Type B pancreatic cell (in vitro differentiated cells): ENCODE data around the gene ADPRHL1. TPM values are rescaled to one million over a fixed set of nuclear protein-coding genes. Genes with fewer than 3 reads are reported as not detected.
"Not testable (repeated sequence)": the region's sequence is repeated elsewhere in the genome, so short reads cannot be mapped to it uniquely, and the experiment has no call there.

Experiments used
- DNase-seq: peaks from one replicate; pipeline ENCODE4 v3.0.0; 2021; ENCODE audit warnings: mixed read lengths; ENCODE audit not compliant: unreplicated experiment; ENCODE audit errors: extremely low spot score
- H3K27ac Mint-ChIP-seq: 2 replicates; pipeline ENCODE4 v1.8.0; 2021; ENCODE audit warnings: mild to moderate bottlenecking, mixed read lengths
- H3K27me3 Mint-ChIP-seq: 2 replicates; pipeline ENCODE4 v1.8.0; 2021; ENCODE audit warnings: mixed read lengths
- H3K36me3 Mint-ChIP-seq: 2 replicates; pipeline ENCODE4 v1.8.0; 2021; ENCODE audit warnings: mixed read lengths
- H3K4me1 Mint-ChIP-seq: one replicate; pipeline ENCODE4 v1.8.0; 2021; ENCODE audit warnings: mixed read lengths; ENCODE audit not compliant: unreplicated experiment
- H3K4me3 Mint-ChIP-seq: 2 replicates; pipeline ENCODE4 v1.8.0; 2021; ENCODE audit warnings: mild to moderate bottlenecking, mixed read lengths
- H3K9me3 Mint-ChIP-seq: 2 replicates; pipeline ENCODE4 v1.8.0; 2021; ENCODE audit warnings: mixed read lengths
- total RNA-seq: library from RNA; stranded (reverse); gene quantifications from 2 replicates; pipeline ENCODE4 v1.2.1, GENCODE V29; 2021; ENCODE audit warnings: low replicate concordance
- TF ChIP-seq, protein P1 (sequence below): fragments of 200-600 bp; sonication (generic); conservative IDR thresholded peaks from 2 replicates; pipeline ENCODE4 v1.5.0; 2021; ENCODE audit warnings: antibody characterized with exemption, mild to moderate bottlenecking

Gene ADPRHL1
- total RNA-seq, 1 donor from 2014 or later: 4.1 TPM

DNA sequence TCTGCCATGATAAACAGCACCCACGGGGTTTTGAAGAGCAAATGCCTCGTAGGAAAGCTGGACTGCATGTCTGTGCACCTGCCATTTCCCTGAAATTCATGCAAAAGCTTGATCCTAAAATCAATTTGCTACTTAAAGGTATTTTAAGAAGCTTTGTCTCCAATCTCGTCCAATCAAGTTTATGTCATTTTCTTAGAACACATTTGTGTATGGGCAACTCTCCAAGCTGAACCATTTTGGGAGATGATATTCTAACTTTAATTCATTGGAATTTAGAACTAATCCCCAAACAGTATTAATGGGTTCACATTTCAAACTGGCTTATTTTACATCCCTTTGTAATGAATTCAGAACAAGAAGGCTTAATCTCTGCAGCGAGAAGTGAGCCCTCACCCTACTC, 822 bp downstream of the ADPRHL1 start:
- Mint-ChIP-seq H3K4me3 (no peak overlapping the region), H3K9me3 (no peaks in the 10 kb centered on the region), H3K36me3 (no peaks in the 10 kb centered on the region), H3K4me1 (peaks cover 12% of the 10 kb centered on the region), H3K27ac (no peak overlapping the region), H3K27me3 (no peaks in the 10 kb centered on the region)
- TF ChIP-seq, protein P1, sequence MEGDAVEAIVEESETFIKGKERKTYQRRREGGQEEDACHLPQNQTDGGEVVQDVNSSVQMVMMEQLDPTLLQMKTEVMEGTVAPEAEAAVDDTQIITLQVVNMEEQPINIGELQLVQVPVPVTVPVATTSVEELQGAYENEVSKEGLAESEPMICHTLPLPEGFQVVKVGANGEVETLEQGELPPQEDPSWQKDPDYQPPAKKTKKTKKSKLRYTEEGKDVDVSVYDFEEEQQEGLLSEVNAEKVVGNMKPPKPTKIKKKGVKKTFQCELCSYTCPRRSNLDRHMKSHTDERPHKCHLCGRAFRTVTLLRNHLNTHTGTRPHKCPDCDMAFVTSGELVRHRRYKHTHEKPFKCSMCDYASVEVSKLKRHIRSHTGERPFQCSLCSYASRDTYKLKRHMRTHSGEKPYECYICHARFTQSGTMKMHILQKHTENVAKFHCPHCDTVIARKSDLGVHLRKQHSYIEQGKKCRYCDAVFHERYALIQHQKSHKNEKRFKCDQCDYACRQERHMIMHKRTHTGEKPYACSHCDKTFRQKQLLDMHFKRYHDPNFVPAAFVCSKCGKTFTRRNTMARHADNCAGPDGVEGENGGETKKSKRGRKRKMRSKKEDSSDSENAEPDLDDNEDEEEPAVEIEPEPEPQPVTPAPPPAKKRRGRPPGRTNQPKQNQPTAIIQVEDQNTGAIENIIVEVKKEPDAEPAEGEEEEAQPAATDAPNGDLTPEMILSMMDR: no peak
- DNase-seq: no peak

DNA sequence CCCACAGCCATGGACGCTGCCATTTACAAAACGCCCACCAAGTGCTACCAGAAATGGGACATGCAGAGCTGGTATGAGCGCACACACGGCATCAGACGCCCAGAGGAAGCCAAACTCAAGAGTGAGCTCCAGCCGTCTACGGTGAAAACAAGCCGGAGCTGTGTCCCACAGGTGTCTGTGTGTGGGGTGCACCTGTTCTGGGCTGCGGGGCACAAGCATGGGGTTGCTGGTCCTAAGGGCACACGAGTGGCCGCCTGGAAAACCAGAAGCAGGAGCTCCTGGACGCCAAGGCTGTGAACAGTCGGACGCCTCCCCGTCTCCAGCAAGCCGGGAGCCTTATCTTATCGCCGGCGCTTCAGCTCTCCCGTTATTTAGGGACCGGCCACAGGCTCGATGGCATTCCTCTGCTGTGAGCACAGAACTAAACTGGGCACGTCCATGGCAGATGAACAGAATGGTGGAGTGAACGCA, 1.3 kb downstream of the ADPRHL1 start:
- no peak overlapping the region for H3K4me3 Mint-ChIP-seq
- no peaks in the 10 kb centered on the region for H3K36me3 Mint-ChIP-seq
- no peaks in the 10 kb centered on the region for H3K27me3 Mint-ChIP-seq
- DNase-seq: no peak
- peaks cover 12% of the 10 kb centered on the region for H3K4me1 Mint-ChIP-seq
- no peaks in the 10 kb centered on the region for H3K9me3 Mint-ChIP-seq
- TF ChIP-seq, protein P1: no peak
- H3K27ac Mint-ChIP-seq: no peak overlapping the region

DNA sequence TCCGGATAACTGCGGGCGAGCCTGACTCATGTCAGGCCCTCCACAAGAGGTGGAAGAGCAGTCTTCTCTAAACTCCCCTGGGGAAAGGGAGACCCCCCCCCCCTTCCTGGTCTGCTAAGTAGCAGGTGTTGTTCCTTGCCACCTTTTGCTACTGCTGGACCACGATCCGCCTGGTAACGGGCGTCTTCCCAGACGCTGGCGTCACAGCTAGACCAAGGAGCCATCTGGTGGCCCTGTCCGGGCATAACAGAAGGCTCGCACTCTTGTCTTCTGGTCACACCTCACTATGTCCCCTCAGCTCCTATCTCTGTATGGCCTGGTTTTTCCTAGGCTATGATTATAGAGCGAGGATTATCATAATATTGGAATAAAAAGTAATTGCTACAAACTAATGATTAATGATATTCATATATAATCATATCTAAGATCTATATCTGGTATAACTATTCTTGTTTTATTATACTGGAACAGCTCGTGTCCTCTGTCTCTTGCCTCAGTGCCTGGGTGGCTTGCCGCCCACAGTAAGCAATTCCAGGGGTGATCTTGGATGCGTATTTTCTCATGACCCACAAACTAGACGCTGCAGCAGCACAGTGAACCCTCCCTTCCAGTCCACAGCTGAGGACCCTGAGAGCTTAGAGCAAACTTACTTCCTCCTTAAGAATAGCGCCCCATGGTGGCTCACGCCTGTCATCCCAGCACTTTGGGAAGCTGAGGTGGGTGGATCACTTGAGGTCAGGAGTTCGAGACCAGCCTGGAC, 2.2 kb downstream of the ADPRHL1 start:
- not testable (repeated sequence) for H3K27ac Mint-ChIP-seq, H3K27me3 Mint-ChIP-seq, H3K9me3 Mint-ChIP-seq, H3K36me3 Mint-ChIP-seq, DNase-seq, H3K4me3 Mint-ChIP-seq
- H3K4me1 Mint-ChIP-seq: peaks cover 12% of the 10 kb centered on the region
- TF ChIP-seq, protein P1: peak; percentile 60

DNA sequence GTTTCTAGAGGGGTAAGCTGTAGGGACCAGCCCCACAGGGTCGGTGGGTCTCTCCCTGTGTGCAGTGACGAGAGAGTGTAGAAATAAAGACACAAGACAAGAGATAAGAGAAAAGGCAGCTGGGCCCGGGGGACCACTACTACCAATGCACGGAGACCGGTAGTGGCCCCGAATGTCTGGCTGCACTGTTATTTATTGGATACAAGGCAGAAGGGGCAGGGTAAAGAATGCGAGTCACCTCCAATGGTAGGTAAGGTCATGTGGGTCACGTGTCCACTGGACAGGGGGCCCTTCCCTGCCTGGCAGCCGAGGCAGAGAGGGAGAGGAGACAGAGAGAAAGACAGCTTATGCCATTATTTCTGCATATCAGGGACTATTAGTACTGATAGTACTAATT, 2.9 kb downstream of the ADPRHL1 start:
- H3K27me3 Mint-ChIP-seq, H3K4me3 Mint-ChIP-seq, H3K27ac Mint-ChIP-seq, DNase-seq, H3K9me3 Mint-ChIP-seq, H3K36me3 Mint-ChIP-seq: not testable (repeated sequence)
- H3K4me1 Mint-ChIP-seq: peaks cover 12% of the 10 kb centered on the region

DNA sequence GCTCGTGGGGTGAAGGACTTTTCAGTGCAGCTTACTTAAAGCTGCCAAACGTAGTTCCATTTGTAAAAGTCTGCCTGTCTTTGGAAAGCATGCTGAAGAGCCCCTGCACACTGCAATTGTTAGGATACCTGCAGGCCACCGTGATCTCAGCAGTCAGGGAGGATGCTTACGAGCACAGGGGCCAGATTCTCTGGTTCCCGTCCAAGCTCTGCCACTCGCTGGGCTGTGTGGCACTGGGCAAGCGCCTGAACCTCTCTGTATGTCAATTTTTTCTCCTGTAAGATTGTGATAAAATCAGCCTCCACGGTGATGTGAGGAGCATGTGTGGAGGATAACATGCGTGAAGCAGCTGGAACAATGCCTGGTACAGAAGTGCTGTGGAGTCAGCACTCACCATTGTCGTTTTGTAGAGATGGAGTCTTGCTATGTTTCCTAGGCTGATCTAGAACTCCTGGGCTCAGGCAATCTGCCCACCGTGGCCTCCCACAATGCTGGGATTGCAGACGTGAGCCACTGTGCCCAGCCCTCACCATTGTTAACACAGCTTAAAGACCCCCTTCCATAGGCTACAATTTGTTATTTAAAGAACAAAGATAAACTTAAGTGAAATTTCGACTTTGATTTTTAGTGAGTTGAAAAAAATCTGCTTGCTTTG, 3.5 kb downstream of the ADPRHL1 start:
- no peak for DNase-seq
- Mint-ChIP-seq H3K4me1 (peaks cover 12% of the 10 kb centered on the region), H3K27ac (peak overlapping the region; percentile 43)

More for the DNA sequence above, 3.5 kb downstream of the ADPRHL1 start:
- H3K4me3 Mint-ChIP-seq: no peak overlapping the region
- H3K9me3 Mint-ChIP-seq: no peaks in the 10 kb centered on the region
- H3K36me3 Mint-ChIP-seq: no peaks in the 10 kb centered on the region
- TF ChIP-seq, protein P1: no peak
- no peaks in the 10 kb centered on the region for H3K27me3 Mint-ChIP-seq
